ENCODE measurements around the gene RNF123. TPM values are rescaled to one million over a fixed set of nuclear protein-coding genes. Genes with fewer than 3 reads are reported as not detected.

RNF123 gene
- total RNA-seq (2022; extraction: Qiagen RNA extraction) = 8.5 to 16.5 TPM (median 14.4 TPM) in 5 replicates

GRCh38 chr3:49689046-49689907 is at the start of gene RNF123, which contains the start of gene MST1:
Gene RNF123, plus strand, starts transcription at chr3:49689557. Its CDS starts 1,609 bp downstream, at chr3:49691166.
Gene MST1, minus strand, starts transcription at chr3:49689474. Its CDS starts 783 bp downstream, at chr3:49688691.

GRCh38 chr3:49673715-49674496 is 15.5 kb upstream of the RNF123 start, which contains the start of gene APEH:
Gene APEH, plus strand, starts transcription at chr3:49674351. Its CDS starts 51 bp downstream, at chr3:49674402.

GRCh38 chr3:49719214-49719884 is 30.0 kb downstream of the RNF123 start, which contains the start of gene AMIGO3:
Gene AMIGO3, minus strand, starts transcription at chr3:49719684. Its CDS starts 219 bp downstream, at chr3:49719465.

GRCh38 chr3:49723628-49724551 is 34.5 kb downstream of the RNF123 start, which contains the start of gene GMPPB:
Gene GMPPB, minus strand, starts transcription at chr3:49723951. Its CDS starts 225 bp downstream, at chr3:49723726.

Other genes starting within 250 kb of the RNF123 start
- 47.5 to 69.1 TPM (median 68.3 TPM) in 5 replicates for gene DAG1, start 219.3 kb upstream of the RNF123 start, total RNA-seq (2022; extraction: Qiagen RNA extraction)
- gene BSN, start 135.1 kb upstream of the RNF123 start, total RNA-seq (2022; extraction: Qiagen RNA extraction) = 0.11 to 0.26 TPM (median 0.22 TPM) in 5 replicates
- 53.9 to 74.4 TPM (median 69.9 TPM) in 5 replicates for gene APEH, start 15.2 kb upstream of the RNF123 start, total RNA-seq (2022; extraction: Qiagen RNA extraction)
- 0.83 to 2.4 TPM (median 1.4 TPM) in 5 replicates for gene MST1, start 83 bp upstream of the RNF123 start, total RNA-seq (2022; extraction: Qiagen RNA extraction)
- gene AMIGO3, start 30.1 kb downstream of the RNF123 start, total RNA-seq (2022; extraction: Qiagen RNA extraction) = 0.09 to 0.83 TPM (median 0.49 TPM) in 5 replicates
- gene GMPPB, start 34.4 kb downstream of the RNF123 start, total RNA-seq (2022; extraction: Qiagen RNA extraction) = 12.4 to 19.0 TPM (median 17.7 TPM) in 5 replicates
- 18.6 to 23.7 TPM (median 22.4 TPM) in 5 replicates for gene IP6K1, start 97.0 kb downstream of the RNF123 start, total RNA-seq (2022; extraction: Qiagen RNA extraction)
- gene CDHR4, start 110.3 kb downstream of the RNF123 start, total RNA-seq (2022; extraction: Qiagen RNA extraction) = 0.15 to 0.26 TPM (median 0.24 TPM) in 5 replicates
- 1.6 to 2.2 TPM (median 2.0 TPM) in 5 replicates for gene INKA1, start 113.7 kb downstream of the RNF123 start, total RNA-seq (2022; extraction: Qiagen RNA extraction)
- 0.25 to 0.72 TPM (median 0.26 TPM) in 5 replicates for gene UBA7, start 124.4 kb downstream of the RNF123 start, total RNA-seq (2022; extraction: Qiagen RNA extraction)
- gene TRAIP, start 167.0 kb downstream of the RNF123 start, total RNA-seq (2022; extraction: Qiagen RNA extraction) = 7.5 to 12.4 TPM (median 11.7 TPM) in 5 replicates
- 0.15 to 0.32 TPM (median 0.21 TPM) in 5 replicates for gene CAMKV, start 180.3 kb downstream of the RNF123 start, total RNA-seq (2022; extraction: Qiagen RNA extraction)
- 3.6 to 6.7 TPM (median 6.1 TPM) in 5 replicates for gene MST1R, start 214.3 kb downstream of the RNF123 start, total RNA-seq (2022; extraction: Qiagen RNA extraction)
- 5.1 to 9.3 TPM (median 8.0 TPM) in 5 replicates for gene MON1A, start 240.3 kb downstream of the RNF123 start, total RNA-seq (2022; extraction: Qiagen RNA extraction)